SHP77 (cell line): ENCODE results near the gene CELF1.

Source experiments
- DNase-seq, 2 experiments: peaks; one replicate each; lab custom pipeline; 2025; lab: John Stamatoyannopoulos, UW

CELF1 gene

DNA sequence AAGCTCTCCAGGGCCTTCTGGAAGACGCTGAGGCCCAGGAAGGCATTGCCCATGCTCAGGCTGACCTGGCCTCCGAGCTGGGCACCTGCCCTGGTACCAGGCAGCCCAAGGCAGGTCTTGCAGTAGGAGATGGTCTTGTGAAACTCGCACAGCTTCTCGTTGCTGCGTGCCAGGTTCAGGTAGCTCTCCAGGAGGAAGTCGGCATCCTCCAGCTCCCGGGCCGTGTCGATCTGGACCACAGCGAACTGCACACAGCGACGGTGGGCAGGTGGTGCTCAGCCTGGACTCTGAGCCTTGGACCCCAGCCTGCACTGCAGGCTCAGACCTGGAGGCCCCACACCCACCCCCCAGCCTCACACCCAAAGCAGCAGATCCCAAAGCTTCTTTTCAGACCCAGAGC is 105.0 kb downstream of the CELF1 start:
- DNase-seq = no peak

DNA sequence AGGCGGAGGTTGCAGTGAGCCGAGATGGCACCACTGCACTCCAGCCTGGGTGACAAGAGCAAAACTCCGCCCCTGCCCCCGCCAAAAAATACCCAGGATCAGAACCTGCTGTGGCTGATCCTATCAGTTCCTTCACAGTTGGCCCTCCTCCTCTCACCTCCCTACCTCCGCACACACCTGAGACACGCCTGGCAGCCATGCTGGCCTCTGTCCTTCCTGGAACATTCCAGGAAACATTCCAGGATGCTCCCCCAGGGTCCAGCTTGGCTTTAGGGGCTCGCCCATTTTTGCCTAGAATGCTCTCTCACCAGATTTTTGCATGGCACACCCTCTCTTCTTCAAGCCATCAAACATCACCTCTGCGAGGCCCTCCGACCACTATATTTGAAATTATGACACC is 106.1 kb downstream of the CELF1 start:
- no peak for DNase-seq

DNA sequence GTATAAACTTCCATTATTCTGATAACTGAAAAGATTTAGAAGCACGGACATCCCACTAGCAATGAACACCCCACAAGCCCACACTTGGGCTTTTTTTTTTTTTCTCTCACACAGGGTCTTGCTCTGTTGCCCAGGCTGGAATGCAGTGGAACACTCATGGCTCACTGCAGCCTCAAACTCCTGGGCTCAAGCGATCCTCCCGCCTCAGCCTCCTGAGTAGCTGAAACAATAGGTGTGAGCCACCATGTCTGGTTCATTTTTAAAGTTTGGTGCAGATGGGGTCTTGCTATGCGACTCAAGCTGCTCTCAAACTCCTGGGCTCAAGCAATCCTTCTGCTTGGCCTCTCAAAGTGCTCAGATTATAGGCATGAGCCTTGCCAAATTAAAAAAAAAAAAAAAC is 107.1 kb downstream of the CELF1 start:
- no peak for DNase-seq

DNA sequence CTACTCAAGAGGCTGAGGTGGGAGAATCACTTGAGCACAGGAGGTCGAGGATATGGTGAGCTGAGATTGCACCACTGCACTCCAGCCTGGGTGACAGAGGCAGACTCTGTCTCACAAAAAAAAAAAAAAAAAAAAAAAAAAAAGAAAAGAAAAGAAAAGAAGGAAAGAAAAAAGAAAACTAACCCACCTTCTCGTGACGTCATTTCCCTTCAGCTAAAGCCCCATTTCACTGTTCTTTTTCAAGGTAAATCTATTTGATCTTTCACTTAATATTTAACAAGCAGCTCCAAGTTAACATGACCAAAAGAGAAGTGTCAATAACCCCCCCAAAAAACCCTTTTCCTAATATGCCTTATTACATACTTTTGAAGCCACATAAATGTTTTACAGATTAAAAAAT is 109.1 kb downstream of the CELF1 start:
- no peak for DNase-seq

DNA sequence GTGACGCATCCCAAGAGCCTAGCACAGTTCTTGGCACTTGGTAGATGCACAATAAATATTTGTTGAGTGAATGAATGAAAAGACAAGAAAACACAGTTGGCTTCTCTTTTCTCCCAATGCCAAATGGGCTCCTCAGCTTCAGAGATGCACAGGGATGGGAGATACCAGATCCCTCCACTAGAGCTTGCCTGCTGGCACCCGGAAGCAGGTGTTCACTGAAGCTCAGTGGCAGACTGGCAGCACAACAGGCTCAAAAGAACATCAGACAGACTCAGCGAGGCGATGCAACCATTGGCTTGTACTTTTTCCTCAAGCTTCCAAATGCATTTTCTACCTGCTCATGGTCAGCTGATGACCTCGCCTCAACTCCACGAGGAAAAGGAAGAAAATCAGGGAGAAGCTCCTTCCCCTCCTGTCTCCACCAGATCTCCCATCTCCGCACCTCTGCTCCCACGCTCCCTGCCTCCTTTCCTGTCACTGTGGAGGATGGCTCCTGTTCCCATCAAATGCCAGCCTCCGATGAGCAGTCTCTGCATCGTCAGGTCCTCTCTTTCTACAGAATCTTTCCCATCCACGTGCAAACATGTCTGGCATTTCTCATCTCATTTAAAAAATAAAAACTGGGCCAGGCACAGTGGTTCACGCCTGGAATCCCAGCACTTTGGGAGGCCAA is 109.8 kb downstream of the CELF1 start:
- DNase-seq = peak; percentile 83

DNA sequence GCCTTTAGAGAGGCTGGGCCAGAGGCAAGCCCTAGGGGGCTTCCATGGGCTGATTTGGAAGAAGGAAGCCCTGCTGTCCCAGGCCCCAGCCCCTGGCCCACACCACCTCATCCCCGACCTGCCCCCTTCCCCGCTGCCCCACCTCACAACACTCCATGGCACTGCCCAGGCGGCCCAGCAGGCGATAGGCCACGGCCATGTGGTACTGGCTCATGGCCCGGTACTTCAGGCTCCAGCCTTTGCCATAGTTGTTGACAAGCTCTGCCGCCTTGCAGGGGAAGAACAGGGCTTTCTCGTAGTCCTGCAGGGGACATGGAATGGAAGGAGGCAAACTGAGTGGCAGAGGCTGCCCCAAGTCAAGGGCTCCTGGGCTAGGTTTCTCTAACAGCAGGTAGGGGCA is 110.4 kb downstream of the CELF1 start:
- DNase-seq = no peak

- no peak for DNase-seq
Observed at GRCh38 chr11:47441421-47441820, 111.5 kb downstream of the CELF1 start.

DNA sequence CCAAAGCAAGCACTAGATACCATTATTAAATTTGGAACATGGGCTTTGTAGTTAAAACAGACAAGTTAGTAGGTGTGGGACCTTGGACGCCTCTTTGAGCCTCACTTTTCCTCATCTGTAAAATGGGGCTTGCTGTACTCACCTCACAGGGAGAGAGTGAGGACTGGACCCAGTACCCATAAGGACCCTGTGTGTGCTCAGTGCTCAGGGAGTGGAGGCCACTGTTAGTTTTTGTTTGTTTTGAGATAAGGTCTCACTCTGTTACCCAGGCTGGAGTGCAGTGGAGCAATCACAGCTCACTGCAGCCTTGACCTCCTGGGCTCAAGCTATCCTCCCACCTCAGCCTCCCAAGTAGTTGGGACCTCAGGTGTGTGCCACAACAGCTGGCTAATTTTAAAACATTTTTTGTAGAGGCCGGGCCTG is 112.9 kb downstream of the CELF1 start:
- no peak for DNase-seq

DNA sequence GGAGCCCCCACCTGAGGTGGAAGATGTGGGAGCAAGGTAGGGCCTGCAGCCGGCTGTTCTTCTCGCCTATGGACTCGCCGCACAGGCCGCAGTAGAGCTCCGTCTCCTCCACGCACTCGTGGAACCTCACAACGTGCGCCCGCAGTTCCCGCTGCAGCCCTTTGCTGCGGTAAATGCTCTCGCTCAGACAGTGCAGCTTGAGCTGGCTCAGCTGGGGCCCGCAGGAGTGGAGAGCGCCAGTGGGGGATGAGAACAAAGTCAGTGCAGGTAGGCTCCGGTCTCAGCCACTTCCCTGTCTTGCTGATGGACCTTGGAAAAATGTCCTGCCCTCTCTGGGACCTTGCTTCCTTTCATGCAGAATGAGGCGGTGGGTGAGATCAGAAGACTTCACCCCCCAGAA is 114.2 kb downstream of the CELF1 start:
- DNase-seq = no peak

DNA sequence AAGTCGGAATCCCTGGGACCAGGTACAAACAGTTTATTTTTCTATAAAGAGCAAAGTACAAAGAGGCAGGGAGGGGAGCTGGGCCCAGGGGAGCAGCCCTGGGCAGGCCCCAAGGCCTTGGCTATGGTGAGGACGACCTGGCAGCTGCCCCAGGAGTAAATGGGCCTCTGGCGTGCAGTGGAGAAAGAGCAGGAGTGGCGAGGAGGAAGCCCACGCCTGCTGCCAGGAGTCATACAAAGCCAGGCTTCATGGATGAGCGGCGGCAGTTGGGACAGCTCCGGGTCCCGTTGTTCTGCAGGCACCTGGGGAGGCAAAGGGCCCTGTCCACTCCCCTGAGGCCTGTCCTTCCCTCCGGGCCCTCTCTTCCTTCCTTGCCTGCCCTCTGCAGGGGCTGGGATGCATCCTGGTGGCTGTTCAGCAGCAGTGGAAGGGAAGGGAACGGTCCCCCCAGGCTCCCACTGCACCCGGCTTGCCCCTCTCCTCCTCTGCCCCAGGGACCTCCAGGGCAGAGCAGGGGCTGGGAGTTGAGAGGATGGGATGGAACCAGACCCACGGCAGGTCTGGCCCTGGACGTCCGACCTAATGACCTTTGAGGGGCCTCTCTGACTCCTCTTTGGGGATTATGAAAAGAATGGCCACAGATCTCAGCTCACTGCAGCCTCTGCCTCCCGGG is 115.0 kb downstream of the CELF1 start:
- no peak for DNase-seq

DNA sequence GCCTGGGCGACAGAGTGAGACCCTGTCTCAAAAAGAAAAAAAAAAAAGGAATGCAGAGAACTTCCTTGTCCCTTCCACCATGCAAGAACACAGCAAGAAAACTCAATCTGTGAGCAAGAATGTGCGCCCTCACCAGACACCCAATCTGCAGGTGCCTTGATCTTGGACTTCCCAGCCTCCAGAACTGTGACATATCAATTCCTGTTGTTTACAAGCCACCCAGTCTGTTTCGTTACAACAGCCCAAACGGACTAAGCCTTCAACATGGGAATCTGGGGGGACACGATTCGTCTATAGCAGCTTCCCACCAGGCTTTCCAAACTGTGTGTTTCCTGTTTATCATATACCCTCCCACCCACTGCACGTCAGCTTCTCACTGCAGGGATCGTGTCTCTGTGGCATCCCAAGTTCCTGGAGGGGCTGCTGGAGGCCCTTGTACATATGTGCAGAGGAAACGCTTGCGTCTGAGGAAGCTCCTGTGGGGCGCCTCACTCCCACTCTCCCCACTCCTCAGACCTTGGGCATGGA is 115.7 kb downstream of the CELF1 start:
- no peak for DNase-seq

- no peak for DNase-seq
Observed at GRCh38 chr11:47436726-47437125, 116.2 kb downstream of the CELF1 start.

DNA sequence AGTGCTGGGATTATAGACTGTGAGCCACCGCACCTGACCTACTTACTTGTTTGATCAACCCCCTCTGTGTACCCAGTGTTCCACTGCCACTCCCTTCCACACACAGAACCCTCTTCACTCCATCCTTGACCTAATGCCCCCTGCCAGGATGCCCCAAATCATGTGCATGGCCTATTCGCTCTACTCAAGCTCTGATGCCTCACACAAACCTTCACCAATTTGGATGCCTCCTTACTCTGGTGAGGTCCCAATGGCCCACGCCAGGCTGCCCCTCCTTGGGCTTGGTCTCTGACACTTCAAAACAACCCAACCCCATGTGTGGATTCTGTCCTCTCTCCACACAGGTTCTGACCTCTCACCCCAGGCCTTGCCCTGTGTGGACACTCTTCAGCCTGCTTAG is 117.2 kb downstream of the CELF1 start:
- no peak for DNase-seq

DNA sequence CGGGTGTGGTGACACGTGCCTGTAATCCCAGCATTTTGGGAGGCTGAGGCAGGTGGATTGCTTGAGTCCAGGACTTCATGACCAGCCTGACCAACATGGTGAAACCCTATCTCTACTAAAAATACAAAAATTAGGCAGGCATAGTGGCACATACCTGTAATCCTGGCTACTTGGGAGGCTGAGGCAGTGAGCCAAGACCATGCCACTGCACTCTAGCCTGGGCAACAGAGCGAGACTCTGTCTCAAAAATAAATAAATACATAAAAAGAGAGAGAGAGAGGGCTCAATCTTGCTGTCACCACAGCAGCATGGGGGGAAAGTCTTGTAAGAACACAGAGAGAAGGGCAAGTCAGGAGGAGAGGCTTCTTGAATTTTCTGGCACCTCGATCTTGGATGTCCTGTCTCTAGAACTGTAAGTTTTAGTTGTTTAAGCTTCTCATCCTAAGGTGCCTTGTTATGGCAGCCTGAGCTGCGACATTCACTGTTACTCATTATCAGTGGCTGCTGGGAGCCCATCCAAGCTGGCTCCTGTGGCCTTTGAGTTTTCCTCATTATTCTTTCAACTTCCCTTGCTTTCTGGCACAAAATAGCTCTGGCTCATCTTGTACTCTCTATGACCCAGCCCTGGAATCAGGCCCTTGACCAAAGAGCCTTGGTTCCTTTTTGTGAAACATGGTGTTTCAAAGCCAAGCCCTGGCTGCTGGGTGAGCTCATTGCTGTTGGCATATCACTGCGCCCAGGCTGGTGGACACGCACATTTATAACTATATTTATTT is 118.7 kb downstream of the CELF1 start:
- no peak for DNase-seq

- DNase-seq = no peak
Observed at GRCh38 chr11:47433157-47433556, 119.8 kb downstream of the CELF1 start.

- DNase-seq = no peak
Observed at GRCh38 chr11:47431356-47432083, 121.4 kb downstream of the CELF1 start.

GRCh38 chr11:47430524-47430923 is 122.4 kb downstream of the CELF1 start:
- DNase-seq = no peak

- peak; percentile 98 to 99 for DNase-seq
Observed at GRCh38 chr11:47426062-47426956, 126.6 kb downstream of the CELF1 start, which contains the start of gene PSMC3. PSMC3 (minus strand) TSS chr11:47426439; CDS start chr11:47426279, 160 bp downstream.

DNA sequence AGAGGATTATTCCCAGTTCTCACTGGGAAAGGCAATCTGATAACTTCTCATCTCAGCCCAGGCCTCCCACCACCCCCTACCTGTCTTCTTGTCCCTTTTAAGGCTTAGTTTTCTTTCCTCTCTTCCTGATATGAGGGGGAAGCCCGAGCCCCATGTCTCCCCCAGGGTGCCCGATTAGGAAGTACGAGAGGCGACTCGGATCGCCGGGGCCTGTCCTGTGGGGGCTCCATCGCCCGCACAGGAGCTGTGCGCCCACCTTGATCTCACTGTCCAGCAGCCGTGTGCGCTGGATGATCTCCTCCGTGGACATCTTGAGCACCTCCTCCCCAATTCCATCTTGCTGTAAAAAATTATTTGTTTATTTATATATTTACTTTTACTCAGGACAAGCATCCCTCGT is 127.3 kb downstream of the CELF1 start:
- no peak for DNase-seq

GRCh38 chr11:47418454-47419259 is 134.3 kb downstream of the CELF1 start:
- no peak for DNase-seq
